HG03045 (cell line): ENCODE results near the gene PAPOLA.

Source experiments
- ATAC-seq: cut with Tn5 transposase; IDR thresholded peaks from one replicate; pipeline ENCODE4 v1.9.1; 2021; ENCODE audit warnings: mild to moderate bottlenecking, moderate library complexity; ENCODE audit not compliant: unreplicated experiment

PAPOLA gene

DNA sequence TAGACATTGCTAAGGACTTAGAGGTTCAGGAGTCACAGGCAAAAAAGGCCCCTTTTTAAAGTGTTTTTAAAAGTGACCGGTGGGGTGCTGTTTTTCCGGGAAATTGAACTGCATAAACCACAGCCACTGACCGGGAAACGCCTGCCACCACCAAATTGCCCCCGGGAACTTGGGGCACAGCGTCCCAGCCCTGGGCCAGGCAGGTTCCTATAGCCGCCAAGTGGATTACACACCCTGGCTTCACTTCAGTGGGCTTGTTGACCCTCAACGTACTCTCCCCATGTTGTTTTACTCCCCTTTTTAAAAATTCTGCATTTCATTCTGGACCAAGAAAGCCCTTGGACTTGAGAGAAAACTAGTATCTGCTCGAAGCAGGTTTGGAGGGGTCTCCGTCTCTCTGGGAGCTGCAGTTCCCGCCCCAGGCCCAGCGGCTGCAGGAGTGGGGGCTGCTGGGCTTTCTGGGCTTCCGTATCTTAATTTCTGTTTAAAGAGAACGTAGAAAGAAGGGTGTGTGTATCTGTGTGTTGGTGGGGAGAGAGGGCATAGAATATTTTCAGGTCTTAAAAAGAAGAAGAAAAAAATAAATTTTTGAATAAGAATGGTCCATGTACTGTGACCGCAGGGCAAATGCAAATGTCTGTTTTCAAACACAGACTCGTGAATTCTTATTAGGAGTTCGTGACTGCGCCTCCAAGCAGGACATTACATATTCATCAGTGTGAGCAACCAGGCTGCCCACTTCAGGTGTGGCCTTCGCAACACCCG, 82.9 kb downstream of the PAPOLA start:
- ATAC-seq: no peak

DNA sequence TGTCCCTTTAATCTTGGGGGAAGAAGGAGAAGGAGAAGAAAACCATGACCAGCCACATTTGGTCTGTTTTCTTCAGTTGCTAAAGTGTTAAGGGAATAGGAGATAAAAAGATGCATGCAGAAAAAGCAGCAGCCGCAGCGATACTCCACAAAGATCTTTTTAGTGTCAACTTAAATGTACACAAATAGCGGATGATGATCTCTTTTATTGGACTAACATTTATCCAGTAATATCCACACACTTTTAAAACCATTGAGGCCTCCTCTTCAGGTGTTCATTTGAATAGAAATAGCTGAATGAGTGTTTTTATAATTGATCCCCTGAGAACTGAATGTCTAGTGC, 83.5 kb downstream of the PAPOLA start:
- ATAC-seq: no peak

DNA sequence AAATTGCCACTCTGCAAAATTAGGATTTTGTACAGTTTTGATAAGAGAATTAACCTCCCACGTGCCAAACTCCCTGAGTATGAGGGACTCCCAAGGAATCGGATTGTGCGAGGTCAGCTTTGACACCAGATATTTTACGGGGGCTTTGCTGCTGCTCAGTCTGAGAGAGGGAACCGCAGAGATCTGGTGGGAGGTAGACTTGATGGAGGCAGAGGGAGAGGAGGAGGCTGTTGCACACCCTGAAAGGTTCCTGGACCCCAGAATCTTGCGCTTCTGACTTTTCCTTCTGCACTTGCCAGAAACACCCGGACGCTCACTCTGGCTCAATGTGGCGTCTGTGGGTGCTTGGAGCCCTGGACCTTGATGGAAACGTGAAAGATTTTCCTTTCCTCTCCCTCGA, 83.9 kb downstream of the PAPOLA start:
- ATAC-seq: no peak

DNA sequence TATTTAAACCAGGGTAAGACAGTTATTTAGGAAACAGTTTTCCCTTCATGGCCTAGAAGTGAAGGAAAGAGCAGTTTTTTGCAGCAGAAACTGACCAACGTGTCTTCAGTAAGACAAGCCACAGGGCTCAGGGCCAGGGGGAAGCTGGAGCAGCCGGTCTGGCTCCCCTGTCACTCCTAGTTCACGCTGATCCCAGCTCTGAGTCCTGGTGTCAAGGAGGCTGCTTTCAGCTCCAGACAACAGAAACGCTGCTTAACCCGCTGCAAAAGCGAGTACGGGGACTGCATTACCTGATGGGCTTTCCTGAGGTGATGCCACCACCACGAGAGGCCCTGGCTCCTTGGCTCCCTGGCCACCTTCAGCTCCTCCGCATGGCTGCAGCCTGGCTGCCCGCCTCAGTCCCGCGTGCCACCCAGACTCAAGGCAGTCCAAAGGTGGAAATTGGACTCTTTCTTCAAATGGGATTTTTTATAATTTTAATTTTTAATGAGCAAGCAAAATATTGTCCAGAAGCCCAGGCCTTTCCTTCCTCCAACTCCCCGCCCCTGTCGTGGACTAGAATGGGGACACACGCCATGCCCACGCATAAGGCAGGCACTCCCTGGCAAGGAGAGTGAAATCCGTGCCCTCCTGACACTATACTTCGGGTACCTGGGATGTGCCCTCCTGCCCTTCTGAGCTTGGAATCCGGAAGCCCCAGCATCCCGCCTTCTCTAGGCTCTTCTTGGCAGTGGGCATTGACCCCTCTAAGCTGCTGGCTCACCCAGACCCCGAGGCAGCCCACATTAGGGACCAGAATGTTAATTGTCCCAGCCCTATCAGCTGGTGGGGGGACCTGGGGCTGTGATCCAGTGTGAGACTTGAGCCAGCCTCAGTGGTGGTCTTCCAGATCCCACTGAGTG, 85.0 kb downstream of the PAPOLA start:
- no peak for ATAC-seq

DNA sequence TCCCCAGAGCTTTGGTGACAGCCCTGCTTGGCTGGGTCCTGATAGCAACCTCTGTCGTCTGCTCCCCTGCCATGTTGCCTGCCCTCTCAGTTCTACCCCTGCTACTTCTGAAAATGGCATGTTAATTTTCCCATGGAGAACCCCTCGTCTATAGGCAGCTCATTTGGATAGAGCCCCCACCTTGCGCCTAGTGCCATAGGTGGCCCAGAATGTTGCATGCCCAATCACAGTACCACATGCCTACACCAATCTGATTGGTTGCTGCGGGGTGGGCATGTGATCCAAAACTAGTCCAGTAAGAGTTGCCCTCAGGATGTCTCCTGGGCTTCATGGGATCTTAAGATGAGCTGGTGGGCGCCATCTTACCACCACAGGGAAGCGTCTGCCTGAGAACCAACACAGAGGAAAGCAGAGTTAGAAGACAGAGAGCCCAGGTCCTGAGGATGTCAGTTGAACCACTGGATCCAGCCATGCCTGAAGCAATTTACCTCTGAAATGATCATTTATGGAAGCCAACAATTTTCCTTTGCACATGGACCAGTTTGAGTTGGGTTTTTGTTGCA, 85.7 kb downstream of the PAPOLA start:
- ATAC-seq: no peak

DNA sequence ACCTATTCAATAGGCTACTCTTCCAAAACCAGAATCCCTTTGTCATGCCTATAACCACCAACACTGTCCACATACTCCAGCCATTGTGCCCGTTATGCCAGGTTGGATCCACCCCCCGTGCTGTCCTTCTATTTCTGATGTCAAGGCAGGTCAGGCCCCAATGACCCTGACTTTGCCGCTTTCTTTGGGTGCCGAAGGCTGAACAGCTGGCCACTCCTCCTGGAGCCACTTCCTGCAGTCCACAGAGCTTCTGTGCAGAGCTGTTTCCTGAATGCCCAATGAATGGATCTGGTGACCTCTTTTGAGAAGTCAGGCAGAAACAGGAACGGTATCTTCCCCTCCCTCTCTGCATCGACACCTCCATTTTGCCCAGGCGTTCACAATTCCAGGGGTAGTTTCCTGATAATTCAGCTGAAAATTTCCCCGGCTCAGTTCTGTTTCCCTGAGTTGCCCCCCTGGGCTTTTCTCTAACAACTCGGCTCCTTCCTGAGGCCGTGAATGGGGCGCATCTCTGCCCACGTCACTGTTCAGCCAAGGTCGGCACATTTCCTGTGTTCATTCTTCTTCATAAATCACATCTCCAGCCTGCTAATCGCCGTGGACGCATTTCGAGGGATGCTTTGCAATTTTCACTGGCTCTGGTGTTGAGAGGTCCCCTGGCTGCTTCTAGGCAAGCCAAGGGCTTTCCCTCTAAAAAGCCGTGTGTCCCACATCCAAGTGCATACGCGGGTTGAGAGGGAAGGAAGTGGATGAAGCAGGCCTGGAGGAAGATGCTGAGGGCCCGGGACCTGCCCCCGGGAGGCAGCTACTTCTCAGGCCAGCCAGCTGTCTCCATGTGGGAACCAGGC, 86.5 kb downstream of the PAPOLA start:
- ATAC-seq: no peak

DNA sequence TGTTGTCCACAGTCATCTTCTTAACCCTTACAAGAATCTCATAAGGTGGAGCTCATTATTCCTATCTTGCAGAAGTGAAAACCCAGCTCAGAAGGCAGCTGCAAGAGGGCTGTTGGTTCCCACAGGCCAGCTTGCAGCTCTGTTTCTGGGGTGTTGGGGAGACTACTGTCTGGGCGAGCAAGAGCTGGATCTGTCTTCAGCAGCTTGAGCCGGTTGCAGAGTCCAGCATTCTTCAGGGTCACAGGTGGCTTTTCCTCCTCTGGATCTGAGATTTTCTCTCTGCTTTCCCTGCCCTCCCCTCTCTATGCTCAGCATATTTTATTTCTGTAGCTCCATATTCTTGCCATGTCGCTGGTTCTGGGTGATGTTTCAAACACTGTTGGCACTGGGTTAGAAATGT, 87.4 kb downstream of the PAPOLA start:
- ATAC-seq: no peak

DNA sequence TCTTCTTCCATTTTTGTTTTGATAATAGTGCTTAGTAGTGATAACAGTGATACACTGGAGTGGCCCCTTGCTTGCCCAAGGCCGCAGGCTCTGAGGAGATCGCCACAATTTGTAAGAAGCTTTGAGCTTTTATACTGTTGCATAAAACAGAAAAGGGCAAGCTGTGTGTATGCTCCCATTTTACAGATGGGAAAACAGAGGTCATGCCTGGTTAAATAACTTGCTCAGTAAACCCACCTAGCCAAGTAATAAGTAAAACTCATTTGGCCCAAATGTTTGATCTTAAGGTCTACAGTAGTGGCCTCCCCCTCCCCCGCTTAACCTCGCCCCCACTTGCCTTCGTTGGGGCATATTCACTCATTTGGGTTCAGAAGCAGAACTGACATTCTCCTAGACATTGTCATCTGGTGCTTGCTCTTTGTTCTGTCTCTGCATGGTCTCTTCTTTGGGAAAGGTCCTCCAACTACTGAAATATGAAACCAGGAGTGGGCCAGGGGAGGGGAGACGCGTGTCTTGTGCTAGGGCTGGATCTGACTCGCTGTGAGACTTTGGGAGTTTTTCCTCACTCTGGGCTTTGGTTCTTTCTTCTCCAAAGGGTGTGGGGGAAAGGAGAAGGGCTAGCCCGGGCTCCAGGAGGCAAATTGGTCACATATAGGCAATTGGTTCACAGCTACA, 88.1 kb downstream of the PAPOLA start:
- ATAC-seq: no peak

DNA sequence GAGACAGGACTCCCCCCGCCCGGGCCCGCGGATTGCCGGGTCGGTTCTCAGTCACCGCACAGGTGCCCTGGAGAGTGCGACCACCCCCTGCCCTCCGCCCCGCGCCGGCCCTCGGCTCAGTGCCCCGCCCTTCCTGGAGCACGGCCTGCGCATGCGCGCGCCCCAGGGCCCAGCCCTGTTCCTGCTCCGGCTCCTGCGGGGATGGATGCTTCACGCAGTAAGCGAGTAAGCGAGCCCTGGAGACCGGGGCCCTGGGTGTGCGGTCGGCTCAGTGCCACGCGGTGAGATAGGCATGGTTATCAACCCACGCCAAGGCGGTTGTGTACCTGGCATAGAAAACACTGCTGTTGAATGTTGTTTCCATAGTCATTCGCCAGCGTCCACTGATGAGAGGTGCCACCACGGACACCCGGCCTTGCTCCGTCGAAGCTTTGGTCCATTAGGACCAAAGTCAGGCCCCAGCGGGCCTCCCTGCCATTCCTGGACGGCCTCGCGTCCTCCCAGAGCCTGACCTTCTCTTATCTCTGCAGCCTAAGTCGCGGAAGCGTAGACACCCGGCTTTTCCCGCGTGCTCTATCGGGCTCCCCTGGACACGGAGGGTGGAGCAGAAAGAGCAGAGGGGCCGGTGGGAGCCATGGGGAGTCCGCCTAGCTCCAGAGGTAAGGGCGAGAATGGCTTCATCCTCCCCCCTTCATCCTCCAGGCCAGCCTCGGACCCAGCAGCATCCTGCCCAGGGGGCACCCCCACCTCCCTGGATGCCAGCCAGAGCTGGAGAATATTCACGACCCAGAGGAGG, 90.6 kb downstream of the PAPOLA start:
- peak; percentile 81 for ATAC-seq

DNA sequence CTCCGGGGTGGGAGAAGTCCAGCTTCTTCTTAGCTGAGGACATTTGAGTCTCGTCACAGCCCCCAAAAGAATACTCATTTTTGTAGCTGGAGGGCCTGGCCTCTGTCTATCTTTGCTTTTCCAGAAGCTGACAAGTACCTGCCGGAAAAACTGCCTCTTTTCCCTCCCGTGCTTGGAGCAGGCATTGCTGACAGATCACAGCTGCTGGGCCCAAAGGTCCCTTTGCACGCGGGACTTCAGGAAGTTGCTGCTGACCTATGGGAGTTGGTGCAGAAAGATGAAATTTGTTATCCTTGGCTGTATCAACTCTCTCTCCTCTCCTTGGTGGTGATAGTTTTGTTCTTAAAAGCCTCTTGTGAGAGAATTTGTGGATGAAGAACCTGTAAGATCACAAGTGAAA, 92.8 kb downstream of the PAPOLA start:
- ATAC-seq: no peak

DNA sequence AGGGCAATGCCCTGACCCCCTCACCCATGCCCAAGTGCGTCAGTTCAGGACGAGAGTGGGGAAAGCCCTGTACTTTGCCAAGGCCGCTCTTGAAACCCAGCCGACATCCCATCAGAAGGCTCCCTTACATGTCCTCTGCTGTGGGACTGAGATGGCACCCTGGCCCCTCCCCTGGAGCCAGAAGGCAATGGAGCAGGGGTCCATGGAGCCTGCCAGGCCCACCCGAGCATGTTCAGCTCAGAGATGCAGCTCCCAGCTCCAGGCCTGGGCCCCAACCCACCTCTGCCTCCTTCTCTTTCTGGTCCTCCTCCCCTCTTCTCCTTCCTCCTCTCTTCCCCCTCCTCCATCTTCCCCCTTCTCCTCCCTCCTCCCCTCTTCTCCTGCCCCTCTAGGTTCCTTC, 95.5 kb downstream of the PAPOLA start:
- ATAC-seq: no peak

DNA sequence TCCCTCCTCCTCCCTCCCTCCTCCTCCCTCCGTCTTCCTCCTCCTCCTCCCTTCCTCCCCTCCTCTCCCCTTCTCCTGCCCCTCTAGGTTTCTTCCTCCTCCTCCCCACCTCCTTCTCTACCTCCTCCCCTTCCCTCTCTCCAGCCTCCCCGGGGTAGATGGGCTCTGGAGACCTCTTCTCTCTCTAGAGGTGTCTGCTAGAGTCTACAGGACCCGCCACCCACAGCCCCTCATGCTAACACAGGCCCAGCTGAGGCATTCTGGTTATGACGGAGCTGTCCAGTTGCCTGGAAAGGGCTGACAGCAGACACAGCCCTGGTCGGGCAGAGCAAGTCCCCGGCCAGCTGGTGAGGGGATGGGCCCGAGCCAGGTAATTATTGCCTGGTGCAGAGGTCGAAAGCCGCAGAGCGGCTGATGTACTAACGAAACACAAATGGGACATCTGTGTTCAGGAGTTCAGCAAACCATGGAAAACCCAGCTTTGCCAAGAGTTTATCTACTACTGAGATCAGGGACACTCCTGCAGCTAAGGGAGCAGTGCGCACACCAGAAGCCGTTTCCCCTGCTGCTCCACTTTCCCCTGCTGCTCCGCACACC, 96.2 kb downstream of the PAPOLA start:
- ATAC-seq: no peak

DNA sequence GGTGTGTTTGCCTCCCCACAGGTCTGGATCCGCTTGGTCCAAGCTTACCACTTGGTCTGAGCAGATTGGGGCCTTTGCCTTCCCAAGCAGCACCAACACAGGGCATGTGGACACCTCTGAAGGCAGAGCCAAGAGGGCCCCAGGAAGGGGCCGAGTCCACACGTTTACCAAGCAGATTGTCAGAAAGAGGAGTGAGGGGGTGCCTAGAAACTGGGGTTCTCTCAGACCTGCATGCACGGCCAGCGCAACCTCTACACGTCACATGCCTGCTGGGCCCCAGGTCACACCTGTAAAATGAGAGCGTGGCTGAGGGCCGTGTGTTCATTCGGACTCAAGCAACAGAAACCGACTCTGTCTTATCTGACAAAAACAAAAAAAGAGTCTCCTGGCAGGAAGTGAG, 96.9 kb downstream of the PAPOLA start:
- no peak for ATAC-seq

DNA sequence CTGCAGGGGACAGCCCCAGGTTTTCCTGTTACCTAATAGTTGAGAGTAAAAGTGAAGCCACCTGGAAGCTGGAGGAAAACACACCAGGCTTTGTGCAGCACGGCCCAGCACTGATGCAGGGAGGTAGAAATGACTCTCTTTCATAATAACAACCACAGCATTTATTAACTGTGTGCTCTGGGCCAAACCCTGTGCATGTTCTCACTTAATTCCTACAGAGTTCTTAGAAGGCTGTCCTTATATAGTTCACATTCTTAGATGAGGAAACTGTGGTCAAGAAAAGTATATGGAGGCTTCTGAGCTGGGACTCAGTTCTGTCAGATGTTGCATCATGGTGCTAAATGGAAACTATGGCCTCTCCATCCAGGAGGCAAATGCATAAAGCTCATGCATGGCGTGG, 100.0 kb downstream of the PAPOLA start:
- ATAC-seq: no peak

DNA sequence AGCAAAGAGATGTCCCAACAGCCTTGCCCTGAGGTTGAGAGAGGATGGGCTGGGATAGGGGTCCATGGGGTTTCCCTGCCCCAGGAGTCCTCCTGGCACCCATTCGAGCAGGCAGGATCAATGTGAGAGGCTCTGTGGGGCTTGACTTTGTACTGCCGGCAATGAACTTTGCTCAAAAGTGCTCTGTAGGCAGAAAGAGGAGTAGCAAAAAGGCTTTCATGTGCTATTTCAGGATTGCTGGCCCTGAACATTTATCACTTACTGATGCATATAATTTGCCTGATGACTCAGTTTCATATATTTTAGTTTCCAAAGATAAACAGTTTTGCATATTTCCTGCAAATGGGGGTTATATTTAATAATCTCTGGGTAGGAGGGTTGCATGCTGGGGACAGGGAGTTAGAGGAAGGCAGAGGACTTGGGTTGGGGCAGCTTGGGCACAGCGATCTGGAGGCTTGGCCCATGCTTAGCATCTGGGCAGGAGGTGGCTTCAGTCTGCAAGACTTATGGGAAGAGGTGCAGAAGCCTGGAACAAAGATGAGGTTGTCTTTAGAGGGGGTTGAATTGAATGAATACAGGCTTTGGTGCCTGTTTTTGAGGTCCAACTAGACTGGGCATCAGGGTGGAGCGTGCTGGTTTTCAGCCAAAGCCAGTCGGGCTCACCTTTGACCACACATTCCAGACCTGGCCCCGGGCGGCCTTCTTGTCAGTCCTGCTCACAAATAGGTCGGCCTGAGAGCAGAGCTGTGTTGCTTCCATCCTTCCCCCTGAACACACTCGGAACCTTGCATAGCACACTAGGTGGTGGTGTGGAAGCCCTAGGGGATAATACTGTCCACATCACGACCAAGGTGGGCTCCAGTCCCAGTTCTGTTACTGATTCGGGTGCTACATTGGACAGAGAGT, 101.4 kb downstream of the PAPOLA start:
- ATAC-seq: no peak

DNA sequence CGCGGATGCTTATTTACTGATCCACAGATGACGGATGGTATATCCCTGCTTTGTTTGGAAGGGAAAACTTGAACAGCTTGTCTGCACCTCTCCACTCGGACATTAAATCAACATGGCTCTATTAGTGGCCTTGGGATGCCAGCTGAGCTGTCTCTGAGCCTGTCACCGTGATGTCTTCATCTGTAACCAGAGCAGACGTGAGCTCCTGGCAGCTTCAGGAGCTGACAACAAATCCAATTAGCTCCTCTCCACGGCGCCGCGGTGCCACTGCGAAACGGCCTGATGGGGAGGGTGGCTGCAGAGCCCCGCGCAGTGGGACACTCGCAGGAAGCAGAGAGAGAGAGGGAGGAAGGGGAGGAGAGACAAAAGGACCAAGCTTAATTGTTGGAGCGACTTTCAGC, 112.3 kb downstream of the PAPOLA start:
- no peak for ATAC-seq

DNA sequence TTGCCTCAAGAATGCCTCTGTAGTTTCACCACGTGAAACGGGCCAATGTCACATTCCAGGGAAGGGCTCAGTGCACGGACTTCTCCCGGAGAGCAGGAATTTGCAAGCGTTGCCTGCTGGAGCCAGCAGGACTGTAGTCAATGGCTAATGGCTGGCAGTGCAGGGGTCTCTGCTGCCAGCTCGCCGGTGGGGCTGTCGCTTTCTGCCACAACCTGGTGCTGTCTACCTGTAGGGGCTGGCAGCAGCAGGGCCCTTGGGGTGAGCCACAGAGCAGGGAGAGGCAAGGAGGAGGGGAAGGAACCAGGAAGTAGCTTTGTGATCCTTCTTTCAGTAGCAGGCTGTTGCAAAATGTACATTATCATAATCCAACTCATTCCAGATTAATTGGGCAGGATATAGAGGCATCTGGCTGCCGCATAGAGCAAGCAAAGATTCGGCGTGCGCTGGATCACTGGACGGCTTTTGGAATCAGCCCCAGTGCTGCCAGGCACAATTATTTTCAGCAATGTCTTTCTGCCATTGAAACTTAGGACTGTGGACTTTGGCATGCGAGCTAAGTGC, 114.1 kb downstream of the PAPOLA start:
- ATAC-seq: no peak
